ENCODE measurements around the gene EXT2. TPM values are rescaled to one million over a fixed set of nuclear protein-coding genes. Genes with fewer than 3 reads are reported as not detected.

EXT2 gene
- total RNA-seq, 1 donor from 2014 or later = 67.7 TPM

- H3K4me1 Mint-ChIP-seq (ENCODE audit: low read depth, unreplicated experiment) = peaks cover 5% of the 10 kb centered on the region
- H3K36me3 Mint-ChIP-seq (ENCODE audit: low read depth, unreplicated experiment) = no peaks in the 10 kb centered on the region
- Histone ChIP-seq H4K20me1 (ENCODE audit: insufficient read depth, low read length) (no peaks in the 10 kb centered on the region), H3K79me2 (ENCODE audit: insufficient read depth, low read length) (no peaks in the 10 kb centered on the region), H3K4me1 (ENCODE audit: insufficient read depth, low read length) (peaks cover 22% of the 10 kb centered on the region), H3K4me3 (ENCODE audit: insufficient read depth, low read depth, low read length) (no peak overlapping the region), H3K9ac (ENCODE audit: low read length) (peak overlapping the region; percentile 45), H3K27me3 (ENCODE audit: insufficient read depth, low read length) (no peaks in the 10 kb centered on the region), H3K9me3 (ENCODE audit: insufficient read depth, low read depth, low read length) (no peaks in the 10 kb centered on the region), H2AFZ (ENCODE audit: low read depth, low read length) (peak overlapping the region; percentile 65), H3K36me3 (ENCODE audit: insufficient read depth, low read length) (no peaks in the 10 kb centered on the region), H3K4me2 (ENCODE audit: low read length) (peak overlapping the region; percentile 72), H3K27ac (ENCODE audit: low read depth, low read length) (peak overlapping the region; percentile 51)
- FAIRE-seq (peak; percentile 34), DNase-seq (ENCODE audit: low read depth) (peak; percentile 25)
- peaks cover 18% of the 10 kb centered on the region for H3K27me3 Mint-ChIP-seq (ENCODE audit: low read depth, unreplicated experiment)
- no peak for TF ChIP-seq EZH2 (IDR thresholded peaks at IDR 0.05; ENCODE audit: insufficient read depth, low read length)
- TF ChIP-seq, protein P1, sequence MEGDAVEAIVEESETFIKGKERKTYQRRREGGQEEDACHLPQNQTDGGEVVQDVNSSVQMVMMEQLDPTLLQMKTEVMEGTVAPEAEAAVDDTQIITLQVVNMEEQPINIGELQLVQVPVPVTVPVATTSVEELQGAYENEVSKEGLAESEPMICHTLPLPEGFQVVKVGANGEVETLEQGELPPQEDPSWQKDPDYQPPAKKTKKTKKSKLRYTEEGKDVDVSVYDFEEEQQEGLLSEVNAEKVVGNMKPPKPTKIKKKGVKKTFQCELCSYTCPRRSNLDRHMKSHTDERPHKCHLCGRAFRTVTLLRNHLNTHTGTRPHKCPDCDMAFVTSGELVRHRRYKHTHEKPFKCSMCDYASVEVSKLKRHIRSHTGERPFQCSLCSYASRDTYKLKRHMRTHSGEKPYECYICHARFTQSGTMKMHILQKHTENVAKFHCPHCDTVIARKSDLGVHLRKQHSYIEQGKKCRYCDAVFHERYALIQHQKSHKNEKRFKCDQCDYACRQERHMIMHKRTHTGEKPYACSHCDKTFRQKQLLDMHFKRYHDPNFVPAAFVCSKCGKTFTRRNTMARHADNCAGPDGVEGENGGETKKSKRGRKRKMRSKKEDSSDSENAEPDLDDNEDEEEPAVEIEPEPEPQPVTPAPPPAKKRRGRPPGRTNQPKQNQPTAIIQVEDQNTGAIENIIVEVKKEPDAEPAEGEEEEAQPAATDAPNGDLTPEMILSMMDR (IDR thresholded peaks at IDR 0.05; ENCODE audit: insufficient read depth, low read depth, low read length) = no peak
- H3K9me3 Mint-ChIP-seq (ENCODE audit: unreplicated experiment) = peaks cover 8% of the 10 kb centered on the region
- no peak overlapping the region for H3K27ac Mint-ChIP-seq (ENCODE audit: unreplicated experiment)
- no peak overlapping the region for H3K4me3 Mint-ChIP-seq (ENCODE audit: unreplicated experiment)
Measured at GRCh38 chr11:44269369-44270351, 174.2 kb downstream of the EXT2 start.

DNA sequence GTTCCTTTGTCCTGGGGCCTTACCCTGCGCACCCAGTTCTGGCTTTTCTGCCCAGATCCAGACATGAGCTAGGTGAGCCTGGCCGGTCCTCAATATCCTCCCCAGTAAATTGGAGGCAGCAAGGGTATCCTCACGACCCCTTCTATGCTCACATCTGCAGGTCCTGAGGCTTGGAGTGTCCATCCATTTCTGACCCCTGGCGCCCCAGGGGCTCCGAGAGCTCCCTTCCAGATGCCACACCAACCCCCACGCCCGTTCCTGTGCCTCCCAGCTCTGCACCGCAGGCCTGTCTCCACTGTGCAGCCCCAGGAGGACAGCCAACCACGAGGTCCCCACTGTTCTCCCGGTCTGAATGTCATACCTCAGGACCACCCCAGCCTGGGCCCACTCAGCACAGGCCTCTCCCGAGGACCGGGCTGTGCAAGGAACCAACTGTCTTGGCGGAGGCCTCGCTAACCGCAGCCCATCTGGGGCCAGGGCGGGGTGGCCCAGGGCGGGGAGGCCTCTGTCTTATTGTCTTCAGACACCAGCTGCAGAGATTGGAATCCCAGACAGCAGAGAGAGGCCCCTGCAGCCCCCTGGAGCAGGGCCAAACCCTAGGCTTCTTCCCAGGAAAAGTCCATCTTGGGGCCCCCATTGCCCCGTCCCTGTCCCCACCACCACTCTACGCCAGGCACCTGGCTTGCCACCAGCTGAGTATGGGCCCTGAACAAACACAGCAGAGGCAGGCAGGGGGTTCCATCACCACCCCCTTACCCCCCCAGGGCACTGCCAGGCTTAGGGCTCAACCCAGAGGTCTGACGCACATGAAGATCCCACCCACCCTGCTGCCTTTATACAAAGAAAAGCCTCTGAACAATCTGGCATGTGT, 175.2 kb downstream of the EXT2 start:
- no peaks in the 10 kb centered on the region for H3K27me3 ChIP-seq (ENCODE audit: insufficient read depth, low read length)
- FAIRE-seq = no peak
- no peaks in the 10 kb centered on the region for H3K36me3 ChIP-seq (ENCODE audit: insufficient read depth, low read length)
- Mint-ChIP-seq H3K27me3 (ENCODE audit: low read depth, unreplicated experiment) (peaks cover 14% of the 10 kb centered on the region), H3K4me1 (ENCODE audit: low read depth, unreplicated experiment) (peaks cover 5% of the 10 kb centered on the region), H3K4me3 (ENCODE audit: unreplicated experiment) (no peak overlapping the region), H3K9me3 (ENCODE audit: unreplicated experiment) (peaks cover 8% of the 10 kb centered on the region), H3K27ac (ENCODE audit: unreplicated experiment) (no peak overlapping the region), H3K36me3 (ENCODE audit: low read depth, unreplicated experiment) (no peaks in the 10 kb centered on the region)
- no peak overlapping the region for H3K4me3 ChIP-seq (ENCODE audit: insufficient read depth, low read depth, low read length)
- H2AFZ ChIP-seq (ENCODE audit: low read depth, low read length) = no peak overlapping the region
- no peaks in the 10 kb centered on the region for H3K9me3 ChIP-seq (ENCODE audit: insufficient read depth, low read depth, low read length)
- peak overlapping the region; percentile 72 for H3K4me2 ChIP-seq (ENCODE audit: low read length)
- no peaks in the 10 kb centered on the region for H4K20me1 ChIP-seq (ENCODE audit: insufficient read depth, low read length)
- no peak for TF ChIP-seq EZH2 (IDR thresholded peaks at IDR 0.05; ENCODE audit: insufficient read depth, low read length)
- TF ChIP-seq, protein P1 (IDR thresholded peaks at IDR 0.05; ENCODE audit: insufficient read depth, low read depth, low read length) = no peak
- no peak overlapping the region for H3K27ac ChIP-seq (ENCODE audit: low read depth, low read length)
- H3K4me1 ChIP-seq (ENCODE audit: insufficient read depth, low read length) = peaks cover 22% of the 10 kb centered on the region
- DNase-seq (ENCODE audit: low read depth) = no peak
- no peaks in the 10 kb centered on the region for H3K79me2 ChIP-seq (ENCODE audit: insufficient read depth, low read length)
- peak overlapping the region; percentile 45 for H3K9ac ChIP-seq (ENCODE audit: low read length)

All from astrocyte (in vitro differentiated cells and primary cell).